GM19395 (cell line): ENCODE results near the gene RNF150.

Experiments
- ATAC-seq: cut with Tn5 transposase; IDR thresholded peaks from one replicate; pipeline ENCODE4 v1.9.1; 2021; ENCODE audit warnings: mild to moderate bottlenecking, moderate library complexity; ENCODE audit not compliant: unreplicated experiment

The RNF150 gene

DNA sequence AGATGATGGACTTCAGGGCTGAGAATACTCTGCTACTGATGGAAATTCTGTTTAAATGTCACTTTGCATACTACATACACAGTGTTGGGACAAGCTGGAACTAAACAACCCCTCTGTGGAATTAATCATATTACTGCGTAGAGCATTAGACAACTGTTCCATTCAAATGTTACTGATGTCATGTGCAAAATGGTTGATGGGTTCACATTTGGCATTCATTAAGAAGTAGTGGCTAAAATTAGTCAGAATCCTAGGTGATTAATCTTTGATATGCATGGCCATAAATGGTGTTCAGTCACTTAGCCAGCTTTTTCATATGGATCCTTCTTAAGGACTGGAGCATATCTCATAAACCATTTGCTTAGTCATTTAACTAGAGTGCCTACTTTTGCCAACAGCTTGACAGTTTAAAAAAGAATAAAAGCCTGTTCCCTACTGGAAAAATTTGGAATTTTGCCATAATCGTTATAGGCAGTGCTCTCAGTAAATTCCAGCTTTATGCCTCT, 105.2 kb downstream of the RNF150 start:
- ATAC-seq = no peak

DNA sequence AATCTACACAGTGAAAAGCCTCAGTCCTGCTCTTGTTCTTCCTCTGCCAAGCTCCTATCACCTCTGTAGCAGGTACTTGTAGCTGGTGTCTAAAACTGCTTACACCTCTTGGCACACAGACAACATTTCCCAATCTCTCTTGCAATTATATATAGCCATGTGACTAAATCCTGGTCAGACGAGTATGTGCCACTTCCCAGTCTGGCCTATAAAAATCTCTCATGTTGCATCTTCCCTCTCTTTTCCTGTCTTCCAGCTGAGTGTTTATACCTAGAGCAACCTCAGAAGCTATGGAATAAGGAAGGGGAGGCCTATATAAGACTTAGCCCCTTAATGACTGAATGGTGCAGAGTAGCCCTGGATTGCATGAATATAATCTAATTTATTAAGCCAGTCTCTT, 105.8 kb downstream of the RNF150 start:
- ATAC-seq = no peak

DNA sequence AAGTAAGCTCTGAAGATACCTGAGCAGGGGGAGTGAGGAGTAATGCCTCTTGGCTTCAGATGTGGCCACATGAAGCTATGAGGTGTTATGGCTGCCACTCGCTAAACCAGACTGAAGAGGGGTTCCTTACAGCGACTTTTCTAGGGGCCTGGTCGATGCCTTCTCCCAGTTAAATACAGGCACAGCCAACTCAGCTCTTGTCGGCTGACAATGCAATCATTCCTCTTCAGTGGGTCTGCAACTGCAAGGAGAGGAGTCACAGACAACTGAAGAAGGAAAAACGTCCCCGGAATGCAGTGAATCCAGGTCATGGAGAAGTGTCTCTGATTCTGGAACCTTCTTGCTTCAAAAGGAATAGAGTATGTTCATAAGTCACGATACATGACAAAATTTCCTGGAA, 106.4 kb downstream of the RNF150 start:
- no peak for ATAC-seq

DNA sequence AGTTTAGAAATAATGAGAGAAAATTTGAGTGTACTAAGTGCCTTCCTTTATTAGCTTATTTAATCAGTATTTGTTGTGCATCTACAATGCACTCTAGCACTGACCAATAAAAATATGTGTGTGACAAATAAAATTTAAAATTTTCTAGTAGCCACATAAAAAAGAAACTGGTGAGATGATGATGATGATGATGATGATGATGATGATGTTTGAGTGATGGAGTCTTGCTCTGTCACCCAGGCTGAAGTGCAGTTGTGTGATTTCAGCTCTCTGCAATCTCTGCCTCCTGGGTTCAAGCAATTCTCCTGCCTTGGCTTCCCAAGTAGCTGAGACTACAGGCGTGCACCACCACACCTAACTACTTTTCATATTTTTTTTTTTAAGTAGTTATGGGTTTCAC, 110.2 kb downstream of the RNF150 start:
- no peak for ATAC-seq

DNA sequence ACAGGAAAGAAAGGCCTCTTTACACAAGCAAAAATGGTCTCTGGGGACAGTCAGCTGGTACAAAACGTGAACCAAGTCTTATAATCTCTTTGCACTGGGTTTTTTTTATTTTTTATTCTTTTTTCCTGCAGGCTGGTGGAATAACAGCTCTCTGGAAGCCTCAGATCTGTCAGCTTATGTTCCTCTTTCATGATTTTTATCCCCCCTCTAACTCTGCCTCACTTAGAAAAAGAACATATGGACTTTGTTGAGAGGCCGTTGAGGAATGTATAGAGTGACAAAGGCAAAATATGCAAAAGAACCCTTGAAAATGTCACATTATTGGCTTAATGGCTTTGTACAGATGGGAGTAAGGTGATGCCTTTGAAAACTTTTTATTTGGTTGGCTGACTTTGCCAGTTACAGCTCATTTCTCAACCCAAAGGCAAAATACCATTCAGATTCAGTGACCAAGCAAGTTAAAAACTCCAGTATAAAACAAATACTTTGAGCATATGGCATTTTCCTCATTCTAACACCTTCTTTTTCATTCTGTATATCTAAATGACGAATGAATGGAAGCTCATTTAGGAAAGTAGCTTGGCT, 111.1 kb downstream of the RNF150 start:
- no peak for ATAC-seq

DNA sequence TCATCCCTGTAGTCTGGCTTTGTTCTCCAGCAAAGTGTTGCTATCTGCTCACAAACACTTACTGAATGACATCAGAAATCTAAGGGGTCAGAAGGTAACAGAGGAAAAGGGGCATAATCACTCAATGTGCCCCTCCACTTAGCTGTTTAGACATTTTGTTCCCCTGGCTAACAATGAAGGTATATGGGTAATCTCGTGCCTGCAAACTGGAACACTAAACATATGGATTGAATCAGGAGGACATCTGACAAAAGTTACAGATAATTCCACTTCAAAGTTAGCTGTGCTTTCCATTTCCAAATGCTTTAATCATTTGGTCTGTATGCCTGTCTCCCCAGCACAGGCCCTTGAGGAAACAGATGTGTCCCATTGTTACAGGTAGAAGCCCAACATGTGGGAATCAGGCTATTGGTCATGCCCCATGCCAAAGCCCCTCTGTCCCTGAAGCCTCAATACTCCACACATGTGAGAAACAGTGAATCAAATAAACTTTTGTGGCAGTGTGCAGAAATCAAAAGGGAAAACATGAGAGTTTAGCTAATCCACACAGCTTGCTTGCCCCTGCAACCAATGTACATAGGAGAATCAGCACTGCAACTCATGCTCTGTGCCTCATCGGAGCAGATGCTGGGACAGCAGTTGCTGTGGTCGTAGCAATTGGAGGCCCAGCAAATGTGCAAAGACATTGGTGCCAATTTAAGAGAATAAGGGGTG, 111.7 kb downstream of the RNF150 start:
- ATAC-seq = no peak

DNA sequence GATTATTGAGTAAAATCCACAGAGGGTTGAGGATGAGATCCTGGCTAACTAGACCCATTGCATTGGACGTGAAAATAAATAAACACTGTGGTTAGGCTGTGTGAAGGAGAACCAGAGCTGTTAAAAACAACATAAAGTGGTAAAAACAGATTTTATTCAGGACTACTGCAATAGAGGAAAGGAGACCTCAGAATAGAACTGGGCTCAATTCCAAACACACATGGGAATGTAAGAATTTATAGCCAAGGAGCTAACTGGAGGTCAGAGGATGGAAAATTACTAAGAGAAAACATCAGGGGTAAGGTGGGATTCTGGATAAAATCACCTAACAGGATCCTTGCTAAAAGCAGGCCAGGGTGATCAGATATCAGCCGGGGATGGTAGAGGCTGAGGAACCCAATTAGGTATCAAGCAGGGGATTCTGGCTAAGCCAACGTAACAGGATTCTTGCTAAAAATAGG, 112.4 kb downstream of the RNF150 start:
- ATAC-seq = no peak

DNA sequence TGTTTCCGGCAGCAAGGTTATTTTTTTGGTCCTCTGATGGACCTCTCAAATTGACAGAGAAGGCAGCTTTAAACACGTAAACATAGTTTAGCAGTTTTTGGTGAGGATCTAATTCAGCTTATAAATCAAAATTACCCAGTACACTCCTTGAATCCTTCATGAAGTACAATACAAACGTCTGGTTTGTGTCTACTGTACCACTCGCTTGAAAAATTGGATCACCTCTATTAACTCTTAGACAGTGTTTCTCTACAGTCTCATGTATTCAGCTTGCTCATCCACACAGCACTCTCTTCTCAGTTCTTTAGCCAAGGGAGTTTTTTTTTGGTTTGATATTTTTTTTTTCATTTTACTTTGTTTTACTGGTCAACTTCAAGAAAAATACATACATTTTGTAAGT, 113.5 kb downstream of the RNF150 start:
- ATAC-seq = no peak

DNA sequence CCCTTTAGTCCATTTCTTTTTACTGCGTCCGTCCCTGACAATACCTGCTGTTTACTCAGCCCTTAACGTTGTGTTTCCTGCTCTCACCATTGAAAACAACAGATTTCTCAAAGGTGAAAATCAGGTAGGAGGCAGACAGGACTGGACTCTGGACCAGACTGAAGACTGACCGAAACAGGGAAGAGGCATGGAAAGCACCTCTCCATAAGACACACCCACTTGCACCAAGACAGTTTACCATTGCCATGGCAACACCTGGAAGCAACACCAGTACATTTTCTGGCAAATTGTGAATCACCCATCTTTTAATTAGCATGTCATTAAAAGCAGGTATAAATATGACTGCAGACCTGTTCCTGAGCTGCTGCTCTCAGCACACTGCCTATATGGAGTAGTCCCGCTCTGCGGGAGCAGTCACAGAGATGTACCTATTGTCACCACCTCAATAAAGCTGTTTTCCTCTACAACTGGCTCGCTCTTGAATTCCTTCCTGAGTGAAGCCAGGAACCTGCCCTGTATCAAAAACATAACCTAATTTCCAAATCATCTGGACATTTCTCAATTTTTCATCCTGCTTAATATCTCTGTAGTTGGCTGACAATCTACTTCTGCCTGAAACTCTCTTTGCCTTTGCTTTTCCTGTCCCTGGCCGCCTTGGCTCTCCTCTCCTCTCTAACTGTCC, 117.0 kb downstream of the RNF150 start:
- ATAC-seq = no peak

DNA sequence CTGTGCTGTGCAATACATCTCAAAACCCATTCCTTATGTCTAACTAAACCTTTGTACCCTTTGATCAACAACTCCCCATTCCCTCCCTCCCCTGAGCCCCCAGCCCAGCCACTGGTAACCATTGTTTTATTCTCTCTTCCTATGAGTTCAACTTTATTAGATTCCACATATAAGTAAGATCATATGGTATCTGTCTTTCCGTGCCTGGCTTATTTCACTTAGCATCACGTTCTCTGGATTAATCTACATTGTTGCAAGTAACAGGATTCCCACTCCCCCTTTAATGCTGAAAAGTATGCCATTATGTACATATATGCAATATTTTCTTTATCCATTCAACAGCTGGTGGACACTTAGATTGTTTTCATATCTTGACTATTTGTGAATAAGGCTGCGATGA, 119.4 kb downstream of the RNF150 start:
- ATAC-seq = no peak

DNA sequence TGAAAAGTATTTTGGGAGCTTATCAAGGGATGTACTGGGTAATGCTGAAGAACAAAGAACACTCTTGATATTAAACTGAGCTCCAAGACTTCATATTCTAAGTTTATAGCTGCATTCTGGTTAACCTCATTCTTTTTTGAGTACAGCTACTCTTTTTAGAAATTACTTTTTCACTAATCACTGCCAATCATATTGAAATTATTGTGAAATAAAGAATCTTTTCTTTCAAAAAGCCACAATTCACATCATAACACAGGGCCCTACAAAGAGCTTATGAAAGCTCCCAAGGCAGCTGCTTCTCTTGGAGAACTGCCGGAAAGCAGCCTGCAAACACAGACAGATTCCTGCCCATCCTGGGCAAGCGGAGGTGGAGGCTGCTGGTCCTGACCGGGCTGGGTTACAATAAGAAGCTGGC, 121.4 kb downstream of the RNF150 start:
- no peak for ATAC-seq

DNA sequence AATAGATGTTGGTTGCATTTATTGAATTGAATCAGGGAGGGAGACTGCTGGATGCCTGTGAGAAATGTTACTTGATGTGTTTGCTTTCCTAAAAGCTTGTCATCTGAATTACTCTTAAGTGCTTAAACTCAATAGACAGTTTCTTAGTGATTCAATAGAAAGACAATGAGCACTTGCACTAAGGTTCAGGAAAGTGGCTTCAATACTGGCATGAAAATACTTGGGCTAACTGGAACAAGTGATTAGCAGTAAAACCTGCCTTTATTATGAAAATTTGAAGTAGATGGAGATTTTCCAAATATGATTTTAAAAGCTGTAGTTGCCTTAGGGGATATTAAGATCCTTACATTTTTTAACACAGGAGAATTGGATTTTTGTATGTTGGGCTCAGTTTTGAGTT, 123.3 kb downstream of the RNF150 start:
- no peak for ATAC-seq

DNA sequence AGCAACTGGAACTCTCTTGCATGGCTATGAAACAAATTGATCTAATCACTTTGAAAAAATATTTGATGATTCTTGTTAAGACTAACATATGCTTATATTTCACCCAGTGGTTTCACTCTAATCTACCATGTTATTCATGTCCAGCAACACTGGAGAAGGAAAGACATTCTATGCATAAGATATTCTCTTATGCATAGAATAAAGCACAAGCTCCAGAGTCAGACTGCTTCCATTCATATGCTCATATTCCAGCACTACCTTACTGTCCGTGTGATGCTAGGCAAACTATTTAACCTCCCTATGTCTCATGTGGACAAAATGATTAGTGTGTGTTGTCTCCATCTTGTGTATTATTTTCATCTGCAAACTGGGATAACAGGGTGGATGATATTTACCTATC, 124.1 kb downstream of the RNF150 start:
- no peak for ATAC-seq

DNA sequence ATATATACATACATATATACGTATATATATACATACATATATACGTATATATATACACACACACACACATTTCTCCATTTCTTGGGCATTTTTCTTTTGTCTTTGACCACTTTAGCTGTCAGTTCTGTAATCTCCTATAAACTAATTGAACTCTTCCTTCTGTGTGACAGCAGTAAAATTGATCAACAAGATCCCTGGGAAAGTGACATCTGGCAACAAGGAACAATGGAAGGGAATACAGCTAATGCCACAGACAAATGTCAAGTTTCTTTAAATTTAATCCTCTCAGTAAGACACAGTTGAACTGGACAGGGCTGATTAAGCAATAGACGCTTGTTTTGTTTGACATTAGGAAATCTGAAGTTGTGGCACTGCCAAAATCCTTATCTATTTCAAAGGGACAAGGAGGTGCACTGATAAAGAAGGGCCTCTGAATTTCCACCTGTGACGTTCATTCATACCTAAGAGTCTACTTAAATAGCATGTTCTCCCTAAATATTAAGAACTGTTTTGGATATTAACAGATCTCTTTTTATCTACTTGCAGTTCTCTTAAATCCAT, 126.9 kb downstream of the RNF150 start:
- ATAC-seq = no peak

DNA sequence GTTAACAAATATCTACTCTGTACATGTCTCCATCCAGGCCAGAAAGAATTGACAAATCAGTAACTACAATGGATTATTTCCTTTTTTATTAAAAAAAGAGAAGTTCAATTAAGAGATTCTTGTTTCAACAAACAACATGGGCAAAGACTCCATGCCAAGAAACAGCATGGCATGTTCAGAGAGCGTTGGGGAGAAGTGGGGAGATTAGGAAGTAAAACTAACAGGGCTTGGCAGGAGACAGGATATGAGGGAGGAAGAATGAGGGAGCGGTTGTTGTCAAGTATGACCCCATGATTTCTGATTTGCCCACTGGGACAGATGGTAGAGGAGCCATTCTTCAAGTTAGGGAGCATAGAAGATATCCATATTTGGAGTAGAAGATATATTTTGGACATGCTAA, 128.4 kb downstream of the RNF150 start:
- no peak for ATAC-seq

DNA sequence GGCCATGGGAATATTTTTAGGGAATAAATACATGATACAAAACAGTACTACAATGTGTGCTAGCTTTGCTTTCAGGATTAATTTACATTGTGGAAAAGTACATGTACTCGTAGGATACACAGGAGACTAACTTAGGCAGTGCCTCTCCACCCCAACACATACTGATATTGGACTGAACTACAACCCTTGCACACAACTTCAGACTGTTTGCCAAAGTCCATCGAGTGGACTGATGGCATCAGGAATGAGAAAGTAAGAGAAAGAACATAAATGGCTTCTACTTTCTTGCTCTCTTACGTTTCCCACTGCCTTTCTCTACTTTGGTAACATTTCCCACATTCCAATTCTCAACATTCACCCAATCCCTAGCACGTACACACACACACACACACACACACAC, 130.1 kb downstream of the RNF150 start:
- no peak for ATAC-seq

DNA sequence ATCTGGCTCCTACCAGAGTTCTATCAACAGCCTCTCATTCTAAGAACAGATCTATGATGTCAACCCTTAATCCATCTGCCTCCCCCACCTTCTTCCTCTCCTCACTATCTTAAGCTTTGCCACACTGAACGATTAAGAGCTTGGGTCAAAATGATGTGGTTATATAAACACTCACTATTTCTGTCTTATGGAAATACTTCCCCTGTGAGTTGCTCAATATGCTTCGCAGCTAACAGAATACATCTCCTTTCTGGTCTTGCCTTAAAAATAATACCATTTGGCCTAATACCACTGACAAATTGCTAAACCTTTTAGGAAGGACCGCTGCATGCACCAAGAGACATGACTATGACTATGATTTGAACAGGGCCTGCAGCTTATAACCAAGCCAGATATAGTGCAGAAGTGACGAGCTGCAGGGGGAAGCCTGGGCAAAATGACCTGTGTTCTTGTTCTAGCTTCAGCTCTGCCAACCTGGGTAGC, 130.9 kb downstream of the RNF150 start:
- no peak for ATAC-seq

DNA sequence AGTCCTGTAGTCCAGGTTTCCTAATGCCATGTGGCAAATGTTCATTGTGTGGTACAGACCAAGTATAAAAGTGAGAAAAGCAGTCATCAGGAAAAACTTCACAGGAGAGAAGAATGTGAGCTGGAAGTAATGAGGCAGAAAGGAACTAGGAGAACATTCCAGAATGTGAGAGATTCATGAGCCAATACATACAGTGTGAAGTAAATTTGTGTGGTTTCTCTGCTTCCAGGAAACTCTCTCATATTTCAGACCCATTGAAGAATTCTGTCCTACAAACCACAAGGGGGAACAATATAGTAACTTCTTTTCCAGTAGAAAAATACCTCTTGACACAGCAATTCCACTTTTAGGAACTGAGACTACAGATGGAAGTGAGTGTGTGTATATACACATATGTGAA, 136.5 kb downstream of the RNF150 start:
- no peak for ATAC-seq

DNA sequence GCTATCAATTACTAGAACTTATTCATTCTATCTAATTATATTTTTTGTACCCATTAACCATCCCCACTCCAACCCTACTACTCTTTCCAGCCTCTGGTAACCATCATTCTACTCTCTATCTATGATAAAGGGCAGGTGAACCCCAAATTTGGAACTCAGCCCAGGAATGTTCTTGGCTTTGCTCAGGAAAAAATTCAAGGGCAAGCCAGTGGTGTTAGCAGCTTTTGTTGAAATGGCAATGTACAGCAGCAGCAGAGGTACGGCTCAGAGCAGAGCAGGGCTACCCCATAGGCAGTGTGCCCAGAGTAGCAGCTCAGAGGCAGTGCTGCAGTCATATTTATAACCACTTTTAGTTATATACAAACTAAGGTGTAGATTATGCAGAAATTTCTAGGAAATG, 138.2 kb downstream of the RNF150 start:
- ATAC-seq = no peak

DNA sequence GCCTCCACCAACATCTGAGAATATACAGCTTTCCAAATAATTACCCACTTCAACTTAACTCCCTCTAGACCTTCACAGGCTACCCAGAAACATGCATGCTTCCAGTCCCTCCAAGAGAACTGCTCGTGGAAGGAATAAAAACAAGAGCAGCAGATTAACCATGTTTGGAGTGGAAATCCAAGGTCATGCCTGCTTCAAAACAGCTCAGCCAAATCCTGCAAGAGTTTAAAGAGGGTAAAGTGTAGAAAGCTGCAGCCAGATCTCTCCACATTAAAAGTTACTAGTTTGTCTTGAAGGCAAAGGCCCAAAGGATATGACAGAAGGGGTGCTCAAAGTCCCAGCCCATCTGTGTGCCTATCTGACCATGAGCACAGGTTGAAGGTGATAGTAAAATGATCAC, 139.3 kb downstream of the RNF150 start:
- ATAC-seq = no peak

DNA sequence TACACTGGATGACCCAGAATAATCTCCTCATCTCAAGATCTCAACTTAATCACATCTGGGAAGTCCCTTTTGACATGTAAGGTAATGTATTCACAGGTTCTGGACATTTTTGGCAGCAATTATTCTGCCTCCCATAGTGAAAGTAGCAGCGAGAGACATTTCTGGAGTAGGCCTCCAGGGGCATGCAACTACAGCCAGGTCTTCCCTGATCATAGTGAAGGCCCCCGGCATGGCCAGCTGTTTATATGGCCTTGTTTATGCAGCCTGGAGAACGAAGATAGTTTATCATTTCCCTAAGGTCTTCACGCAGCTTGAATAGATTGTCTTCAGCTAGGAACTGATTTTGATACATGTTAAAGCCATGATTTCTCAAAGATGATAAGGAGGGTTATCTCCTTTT, 139.9 kb downstream of the RNF150 start:
- no peak for ATAC-seq

DNA sequence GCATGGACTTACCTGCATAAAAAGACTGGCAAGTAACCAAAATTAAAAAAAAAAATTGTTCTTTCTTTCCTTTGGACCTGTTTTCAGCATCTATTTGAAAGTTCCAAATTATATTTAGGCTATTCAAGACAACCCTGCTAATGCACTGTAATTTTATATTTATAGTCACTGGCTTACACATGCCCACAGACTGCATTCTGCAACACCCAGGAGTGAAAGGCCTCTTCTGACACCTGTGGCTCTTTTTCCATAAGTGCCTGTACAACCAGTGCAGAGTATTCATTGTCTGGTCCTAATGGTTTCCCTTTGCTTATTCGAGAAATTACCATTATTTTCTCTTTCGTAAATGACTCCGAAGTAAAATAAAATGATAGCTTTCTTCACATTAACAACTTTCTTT, 143.3 kb downstream of the RNF150 start:
- ATAC-seq = no peak
